Prostate gland (tissue), 2 donors: ENCODE results near the gene CNTNAP2.

Experiments
- CTCF ChIP-seq, 4 experiments: fragments of 200-600 bp in 2 of 4; fragments of 450-650 bp in 2 of 4; sonication (generic) in 2 of 4; IDR thresholded peaks; 1 replicate in 3 of 4; 2 replicates in 1 of 4; pipeline ENCODE4 v1.5.1; 2016 to 2019; ENCODE audit warnings: antibody characterized with exemption in 4 of 4, mild to moderate bottlenecking in 2 of 4, moderate library complexity in 2 of 4
- POLR2A ChIP-seq: fragments of 450-650 bp; IDR thresholded peaks from one replicate; pipeline ENCODE4 v1.6.1; 2016; ENCODE audit warnings: antibody characterized with exemption, mild to moderate bottlenecking
- POLR2AphosphoS5 ChIP-seq: sonication (generic); formaldehyde crosslinking; IDR thresholded peaks from one replicate; pipeline ENCODE4 v1.6.1; 2017; ENCODE audit warnings: antibody characterized with exemption

GRCh38 chr7:147196481-147196880 is 1079.9 kb downstream of the CNTNAP2 start:
- TF ChIP-seq POLR2AphosphoS5, result no peak
- no peak for TF ChIP-seq CTCF (IDR thresholded peaks at IDR 0.05)
- no peak for TF ChIP-seq POLR2A
